ENCODE results near the gene CLIP4.

Gene CLIP4

GRCh38 chr2:29192526-29192925 lies 77.3 kb downstream of the CLIP4 start:
- no peak for DNase-seq

GRCh38 chr2:29193111-29193510 lies 77.9 kb downstream of the CLIP4 start:
- no peak for DNase-seq

- DNase-seq = no peak
Observed at GRCh38 chr2:29193681-29194080, 78.5 kb downstream of the CLIP4 start.

GRCh38 chr2:29195796-29196195 lies 80.6 kb downstream of the CLIP4 start:
- no peak for DNase-seq

GRCh38 chr2:29196792-29197788 lies 81.9 kb downstream of the CLIP4 start:
- peak; percentile 23 to 84 for DNase-seq

GRCh38 chr2:29201979-29202378 lies 86.8 kb downstream of the CLIP4 start:
- no peak for DNase-seq

GRCh38 chr2:29202819-29203495 lies 87.7 kb downstream of the CLIP4 start:
- no peak for DNase-seq

- DNase-seq = no peak
Observed at GRCh38 chr2:29206941-29207340, 91.7 kb downstream of the CLIP4 start.

- DNase-seq = no peak
Observed at GRCh38 chr2:29207352-29208148, 92.3 kb downstream of the CLIP4 start.

- DNase-seq = no peak
Observed at GRCh38 chr2:29209551-29209950, 94.3 kb downstream of the CLIP4 start.

- no peak for DNase-seq
Observed at GRCh38 chr2:29212009-29212408, 96.8 kb downstream of the CLIP4 start.

GRCh38 chr2:29213888-29214291 lies 98.7 kb downstream of the CLIP4 start:
- no peak for DNase-seq

- DNase-seq = no peak
Observed at GRCh38 chr2:29215073-29215472, 99.9 kb downstream of the CLIP4 start.

GRCh38 chr2:29215739-29216608 lies 100.8 kb downstream of the CLIP4 start:
- no peak for DNase-seq

GRCh38 chr2:29216609-29216909 lies 101.3 kb downstream of the CLIP4 start:
- DNase-seq = no peak

GRCh38 chr2:29218071-29218470 lies 102.9 kb downstream of the CLIP4 start:
- DNase-seq = no peak

GRCh38 chr2:29218550-29219125 lies 103.4 kb downstream of the CLIP4 start:
- DNase-seq = no peak

GRCh38 chr2:29219374-29219773 lies 104.2 kb downstream of the CLIP4 start:
- no peak for DNase-seq

- DNase-seq = no peak
Observed at GRCh38 chr2:29220506-29221270, 105.5 kb downstream of the CLIP4 start.

GRCh38 chr2:29222381-29223179 lies 107.4 kb downstream of the CLIP4 start:
- no peak for DNase-seq
